GM12875 (cell line): ENCODE data around the gene IRF2BPL.
A peak's percentile ranks its signal among the peaks of the same experiment; 100 is the strongest.

Experiments
- H3K4me3 ChIP-seq: one replicate; pipeline ENCODE4 v1.5.1; 2011; ENCODE audit warnings: low read depth, low read length, control low read depth
- CTCF ChIP-seq: IDR thresholded peaks from 2 replicates; pipeline ENCODE4 v1.5.1; 2011; ENCODE audit warnings: low read depth, mild to moderate bottlenecking, control low read depth, inconsistent platforms, low read length, moderate library complexity, borderline replicate concordance; ENCODE audit not compliant: insufficient read depth

Gene IRF2BPL

GRCh38 chr14:77002335-77002734 is 26.2 kb downstream of the IRF2BPL start:
- H3K4me3 ChIP-seq = no peak overlapping the region
- no peak for TF ChIP-seq CTCF

GRCh38 chr14:77000340-77001270 is 27.9 kb downstream of the IRF2BPL start:
- no peak for TF ChIP-seq CTCF
- H3K4me3 ChIP-seq = peak overlapping the region; percentile 8

- no peak for TF ChIP-seq CTCF
- no peak overlapping the region for H3K4me3 ChIP-seq
Observed at GRCh38 chr14:76998910-76999309, 29.6 kb downstream of the IRF2BPL start.

- TF ChIP-seq CTCF = no peak
- no peak overlapping the region for H3K4me3 ChIP-seq
Observed at GRCh38 chr14:76997257-76997970, 31.1 kb downstream of the IRF2BPL start.

- TF ChIP-seq CTCF = no peak
- no peak overlapping the region for H3K4me3 ChIP-seq
Observed at GRCh38 chr14:76996563-76997146, 31.9 kb downstream of the IRF2BPL start.

- H3K4me3 ChIP-seq = no peak overlapping the region
- TF ChIP-seq CTCF = no peak
Observed at GRCh38 chr14:76995279-76996035, 33.1 kb downstream of the IRF2BPL start.
